ENCODE measurements around the gene PEX5L. TPM values are rescaled to one million over a fixed set of nuclear protein-coding genes. Genes with fewer than 3 reads are reported as not detected.

The PEX5L gene
- total and polyA plus RNA-seq, 9 donors: 0.30 to 8.6 (median 1.1) TPM

DNA sequence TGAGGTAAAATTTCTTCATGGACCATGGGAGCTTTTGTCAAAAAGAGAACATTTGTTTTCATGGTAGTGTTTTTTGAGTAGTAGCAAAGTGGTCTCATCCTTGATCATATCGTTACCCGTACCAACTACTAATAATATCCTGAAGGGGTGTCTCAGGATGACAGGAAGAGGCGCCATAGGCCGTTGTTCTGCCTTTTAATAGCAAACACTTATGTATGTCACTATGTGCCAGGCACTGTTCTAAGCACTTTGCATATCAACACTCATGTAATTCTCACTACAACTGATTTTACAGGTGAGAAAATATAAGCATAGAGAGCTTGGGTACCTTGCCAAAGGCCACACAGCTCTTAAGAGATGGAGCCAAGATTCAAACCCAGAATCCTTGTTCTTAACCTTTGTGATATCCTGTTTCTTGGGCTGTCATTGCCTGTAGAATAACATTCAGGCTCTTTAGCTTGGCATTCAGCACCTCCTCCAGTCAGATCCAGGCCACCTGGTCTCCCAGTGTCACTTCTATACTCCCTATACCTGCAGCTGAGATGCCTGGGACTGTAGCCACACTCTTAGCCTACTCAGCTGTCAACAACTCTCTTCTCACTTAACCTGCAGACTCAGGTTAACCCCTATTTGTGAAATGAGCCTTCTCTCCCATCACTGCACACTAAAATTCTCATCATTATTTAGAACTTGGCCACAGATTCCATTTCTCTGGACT lies 270.2 kb downstream of the PEX5L start:
- intact Hi-C loops (cut with DNase I): no loop called here
- no peak for DNase-seq

GRCh38 chr3:179765396-179765795 lies 271.3 kb downstream of the PEX5L start:
- TF ChIP-seq EP300 (IDR thresholded peaks at IDR 0.05) (no peak), CTCF (IDR thresholded peaks at IDR 0.05) (no peak), POLR2A (IDR thresholded peaks at IDR 0.05) (no peak)
- no peaks in the 10 kb centered on the region for H3K27me3 ChIP-seq
- no peak overlapping the region for H3K27ac ChIP-seq
- H3K4me1 ChIP-seq (ENCODE audit: insufficient read depth): no peaks in the 10 kb centered on the region
- H3K4me3 ChIP-seq: no peak overlapping the region
- no peaks in the 10 kb centered on the region for H3K9me3 ChIP-seq
- DNase-seq: no peak
- H3K36me3 ChIP-seq: no peaks in the 10 kb centered on the region
- WGBS, 3 donors: 73 to 87% (median 77%) methylated on average over 2 of the region's 2 CpGs
- intact Hi-C loops (cut with DNase I): no loop called here

More for the DNA sequence above, 270.2 kb downstream of the PEX5L start:
- no peaks in the 10 kb centered on the region for H3K4me1 ChIP-seq (ENCODE audit: insufficient read depth)
- no peak overlapping the region for H3K4me3 ChIP-seq
- H3K27me3 ChIP-seq: no peaks in the 10 kb centered on the region
- WGBS, 3 donors: 92 to 96% (median 96%) methylated on average over 4 of the region's 4 CpGs
- H3K27ac ChIP-seq: no peak overlapping the region
- H3K9me3 ChIP-seq: no peaks in the 10 kb centered on the region
- TF ChIP-seq POLR2A (IDR thresholded peaks at IDR 0.05) (no peak), EP300 (IDR thresholded peaks at IDR 0.05) (no peak), CTCF (IDR thresholded peaks at IDR 0.05) (no peak)
- no peaks in the 10 kb centered on the region for H3K36me3 ChIP-seq

DNA sequence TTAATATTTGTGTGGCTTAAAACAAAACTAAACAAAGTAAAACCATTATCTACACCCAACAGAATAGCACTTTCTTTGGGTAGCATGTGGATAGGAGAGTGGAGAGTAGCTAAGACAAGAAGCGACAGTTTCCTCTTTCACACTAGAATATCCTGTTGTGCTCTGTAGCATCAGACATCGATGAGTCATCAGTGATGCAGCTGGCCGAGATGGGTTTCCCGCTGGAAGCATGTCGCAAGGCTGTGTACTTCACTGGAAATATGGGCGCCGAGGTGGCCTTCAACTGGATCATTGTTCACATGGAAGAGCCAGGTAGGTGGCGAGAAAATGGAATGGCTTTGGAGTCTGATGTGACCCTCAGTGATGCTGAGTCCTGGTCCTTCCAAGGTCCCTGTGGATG lies 275.8 kb downstream of the PEX5L start:
- 86 to 96% (median 91%) methylated on average over 8 of the region's 8 CpGs for WGBS, 3 donors
- no peak for DNase-seq
- TF ChIP-seq CTCF (IDR thresholded peaks at IDR 0.05): no peak
- no peak for TF ChIP-seq EP300 (IDR thresholded peaks at IDR 0.05)
- no peak for TF ChIP-seq POLR2A (IDR thresholded peaks at IDR 0.05)
- Histone ChIP-seq H3K27me3 (no peaks in the 10 kb centered on the region), H3K36me3 (no peaks in the 10 kb centered on the region), H3K4me1 (ENCODE audit: insufficient read depth) (no peaks in the 10 kb centered on the region), H3K4me3 (no peak overlapping the region), H3K9me3 (no peaks in the 10 kb centered on the region), H3K27ac (no peak overlapping the region)
- intact Hi-C loops (cut with DNase I): no loop called here

DNA sequence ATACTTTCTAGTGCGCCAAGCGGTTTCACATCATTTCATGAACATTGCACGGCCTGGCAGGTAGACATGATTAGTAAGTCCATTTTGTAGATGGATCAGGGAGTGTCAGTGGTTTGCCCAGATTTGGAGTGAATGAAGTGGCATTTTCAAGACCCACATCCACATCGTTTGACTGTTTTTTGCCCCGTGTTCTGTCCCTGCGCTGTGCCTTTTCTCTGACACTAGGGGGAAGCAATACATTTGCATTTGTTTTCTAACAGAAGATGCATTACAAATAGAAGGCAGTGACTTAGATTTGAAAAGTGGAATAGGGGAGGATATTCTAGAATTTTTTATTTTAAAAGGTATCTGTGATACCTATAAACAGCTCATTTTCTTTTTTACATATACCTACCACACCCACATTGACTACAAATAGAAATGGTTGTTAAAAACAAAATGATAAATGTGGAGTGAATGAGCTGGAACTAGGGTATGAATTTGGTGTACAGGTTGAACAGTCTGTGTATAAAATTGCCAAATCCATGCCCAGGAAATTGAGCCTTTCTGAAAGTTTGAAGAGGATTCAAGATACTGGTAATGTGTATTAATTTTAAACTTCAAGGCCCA lies 285.9 kb downstream of the PEX5L start:
- intact Hi-C loops (cut with DNase I): loop anchor here in 1 of 4 donors (10.0 kb wide), 1 partner anchor 296 kb away; the partner anchor contains the start of gene GNB4
- 59 to 76% (median 70%) methylated on average over 6 of the region's 6 CpGs for WGBS, 3 donors
- H3K9me3 ChIP-seq: no peaks in the 10 kb centered on the region
- H3K36me3 ChIP-seq: no peaks in the 10 kb centered on the region
- no peak for DNase-seq
- no peak overlapping the region for H3K4me3 ChIP-seq
- TF ChIP-seq EP300 (IDR thresholded peaks at IDR 0.05) (no peak), CTCF (IDR thresholded peaks at IDR 0.05) (no peak), POLR2A (IDR thresholded peaks at IDR 0.05) (no peak)
- H3K4me1 ChIP-seq (ENCODE audit: insufficient read depth): no peaks in the 10 kb centered on the region
- no peaks in the 10 kb centered on the region for H3K27me3 ChIP-seq
- no peak overlapping the region for H3K27ac ChIP-seq
